ENCODE data around the gene RNF26.

RNF26 gene

GRCh38 chr11:119315131-119316015, 19.0 kb upstream of the RNF26 start:
- H3K27ac ChIP-seq = peak overlapping the region; percentile 40
- DNase-seq (ENCODE audit: low read depth, low spot score) = no peak

- H3K27ac ChIP-seq = peak overlapping the region; percentile 84
- DNase-seq (ENCODE audit: low read depth, low spot score) = no peak
Measured at GRCh38 chr11:119316016-119316728, 18.2 kb upstream of the RNF26 start.

- H3K27ac ChIP-seq = peak within 1 kb of the TSS; percentile 84
Measured at GRCh38 chr11:119316729-119317591, 17.4 kb upstream of the RNF26 start, which contains the start of gene MCAM. TSS of gene MCAM (minus strand) at chr11:119317130. CDS start at chr11:119317101, 29 bp downstream.

GRCh38 chr11:119317592-119318239, 16.6 kb upstream of the RNF26 start:
- DNase-seq (ENCODE audit: low read depth, low spot score) = no peak
- H3K27ac ChIP-seq = peak overlapping the region; percentile 84

More at GRCh38 chr11:119316729-119317591, 17.4 kb upstream of the RNF26 start, which contains the start of gene MCAM:
- DNase-seq (ENCODE audit: low read depth, low spot score) = no peak

- peak overlapping the region; percentile 84 for H3K27ac ChIP-seq
- peak; percentile 37 for DNase-seq (ENCODE audit: low read depth, low spot score)
Measured at GRCh38 chr11:119318240-119319135, 15.8 kb upstream of the RNF26 start.

DNA sequence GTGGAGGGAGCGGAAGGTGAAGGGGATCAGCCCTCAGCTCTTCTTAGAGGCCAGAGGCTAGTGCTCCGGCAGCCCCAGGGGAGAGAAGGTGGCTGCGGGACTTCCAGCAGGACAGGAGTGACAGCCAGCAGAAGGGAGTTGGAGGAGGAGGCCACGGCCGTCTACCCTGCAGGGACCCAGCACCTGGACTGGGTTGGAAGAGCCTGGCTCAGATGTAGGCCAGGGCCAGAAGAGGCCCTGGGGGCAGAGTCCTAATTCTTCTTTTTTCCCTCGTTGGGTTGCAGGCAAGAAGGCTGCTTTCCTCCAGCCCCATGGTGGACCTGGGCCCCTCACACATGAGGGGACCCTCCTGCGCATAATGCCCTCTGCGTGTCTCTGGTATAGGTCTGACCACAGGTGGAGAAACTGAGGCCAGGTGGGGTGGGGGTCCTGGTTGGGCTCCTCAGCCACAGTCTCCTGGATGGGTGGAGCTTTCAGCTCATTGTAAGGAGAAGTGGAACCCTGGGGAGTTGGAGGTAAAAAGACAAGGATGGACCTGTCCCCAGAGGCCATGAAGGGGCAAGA, 15.1 kb upstream of the RNF26 start:
- DNase-seq (ENCODE audit: low read depth, low spot score) = no peak
- H3K27ac ChIP-seq = peak overlapping the region; percentile 84

DNA sequence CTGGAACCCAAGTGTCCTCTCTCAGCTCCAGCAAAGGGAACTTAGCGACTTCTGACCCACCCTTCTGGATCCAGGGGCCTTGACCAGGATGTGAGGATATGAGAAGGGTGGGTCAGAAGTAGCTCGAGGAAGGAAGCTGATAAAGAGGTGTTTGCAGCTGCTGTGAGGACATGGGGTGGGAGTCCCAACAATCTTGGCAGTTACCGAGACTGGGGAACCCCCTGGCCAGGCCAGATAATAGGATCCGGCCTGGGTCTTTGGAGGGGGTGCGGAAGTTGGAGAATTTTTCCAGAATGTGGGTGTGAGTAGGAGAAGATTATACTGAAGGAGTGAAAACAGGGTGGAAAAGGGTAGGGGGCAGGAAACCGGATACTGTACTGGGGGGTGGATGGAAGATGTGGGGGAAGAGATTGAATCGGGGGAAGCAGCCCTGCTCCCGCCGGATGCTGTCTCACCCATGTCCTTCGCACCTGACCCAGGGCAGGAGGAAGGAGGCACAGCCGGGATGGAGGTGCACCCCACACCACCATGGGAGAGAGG, 14.6 kb upstream of the RNF26 start:
- H3K27ac ChIP-seq = peak overlapping the region; percentile 84
- DNase-seq (ENCODE audit: low read depth, low spot score) = no peak

- H3K27ac ChIP-seq = no peak overlapping the region
- no peak for DNase-seq (ENCODE audit: low read depth, low spot score)
Measured at GRCh38 chr11:119320240-119320775, 14.0 kb upstream of the RNF26 start.

- peak overlapping the region; percentile 8 for H3K27ac ChIP-seq
- DNase-seq (ENCODE audit: low read depth, low spot score) = no peak
Measured at GRCh38 chr11:119320776-119321524, 13.4 kb upstream of the RNF26 start.

- no peak overlapping the region for H3K27ac ChIP-seq
- DNase-seq (ENCODE audit: low read depth, low spot score) = no peak
Measured at GRCh38 chr11:119322360-119322739, 12.0 kb upstream of the RNF26 start.

GRCh38 chr11:119322921-119323531, 11.3 kb upstream of the RNF26 start:
- no peak for DNase-seq (ENCODE audit: low read depth, low spot score)
- no peak overlapping the region for H3K27ac ChIP-seq

DNA sequence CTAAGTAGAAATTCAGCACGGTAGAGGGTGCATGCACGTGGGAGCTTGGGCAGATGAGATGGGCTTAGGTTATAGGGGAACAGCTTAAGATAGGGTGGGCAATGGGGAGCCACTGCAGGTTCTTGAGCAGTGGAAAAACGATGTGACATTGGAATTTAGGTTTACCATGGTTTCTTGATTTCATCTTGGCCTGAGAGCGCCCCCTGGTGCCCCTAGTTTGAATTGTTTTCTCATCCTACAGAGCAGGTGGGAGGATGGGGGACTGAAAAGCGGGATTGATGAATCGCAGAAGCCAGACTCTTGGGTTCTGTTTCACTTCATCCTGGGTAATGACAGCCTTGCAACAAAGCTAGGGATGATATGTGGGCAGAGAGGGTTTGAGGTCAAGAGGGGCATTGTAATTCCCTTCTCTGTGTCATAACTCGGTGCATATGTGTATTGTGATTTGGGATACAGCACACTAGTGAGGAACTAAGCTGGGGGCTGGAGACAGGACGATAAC, 10.7 kb upstream of the RNF26 start:
- no peak overlapping the region for H3K27ac ChIP-seq
- DNase-seq (ENCODE audit: low read depth, low spot score) = no peak

GRCh38 chr11:119324189-119324588, 10.1 kb upstream of the RNF26 start:
- DNase-seq (ENCODE audit: low read depth, low spot score) = no peak
- H3K27ac ChIP-seq = no peak overlapping the region

DNA sequence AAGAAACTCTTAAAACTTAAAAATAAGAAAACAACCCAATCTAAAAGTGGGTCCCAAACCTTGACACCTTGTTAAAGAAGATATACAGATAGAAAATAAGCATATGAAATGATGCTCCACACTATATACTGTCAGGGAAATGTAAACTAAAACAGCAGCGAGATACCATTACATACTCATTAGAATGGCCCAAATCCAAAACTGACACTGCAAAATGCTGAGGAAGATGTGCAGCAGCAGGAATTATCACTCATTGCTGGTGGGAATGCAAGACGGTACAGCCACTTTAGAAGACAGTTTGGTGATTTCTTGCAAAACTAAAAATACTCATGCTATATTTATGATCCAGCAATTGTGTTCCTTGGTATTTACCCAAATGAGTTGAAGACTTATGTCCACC, 5.0 kb upstream of the RNF26 start:
- no peak overlapping the region for H3K27ac ChIP-seq
- DNase-seq (ENCODE audit: low read depth, low spot score) = no peak

GRCh38 chr11:119330237-119330636, 4.1 kb upstream of the RNF26 start:
- no peak for DNase-seq (ENCODE audit: low read depth, low spot score)
- H3K27ac ChIP-seq = no peak overlapping the region

- DNase-seq (ENCODE audit: low read depth, low spot score) = no peak
Measured at GRCh38 chr11:119332111-119332765, 2.1 kb upstream of the RNF26 start.

More at GRCh38 chr11:119332111-119332765, 2.1 kb upstream of the RNF26 start:
- no peak overlapping the region for H3K27ac ChIP-seq

Measured in epithelial cell of prostate (primary cell).